Measurements from ENCODE around the gene THSD7B.

- TF ChIP-seq CTCF (IDR thresholded peaks at IDR 0.05; ENCODE audit: low read depth, low read length, poor library complexity, severe bottlenecking) (no peak), EZH2phosphoT487 (IDR thresholded peaks at IDR 0.05; ENCODE audit: borderline replicate concordance, low read length) (no peak)
Measured at GRCh38 chr2:137380610-137381009, 615.3 kb downstream of the THSD7B start.

All from DOHH2 (cell line).